ENCODE results near the gene AKT3. TPM values are rescaled to one million over a fixed set of nuclear protein-coding genes. Genes with fewer than 3 reads are reported as not detected.

The AKT3 gene
- total RNA-seq, 1 experiment from 2014 or later = 31.3 TPM

- in situ Hi-C loops (cut with HindIII; ENCODE audit: low pct_unique_long_range_greater_than_20kb, low sequenced_read_pairs) = no loop called here
Observed at GRCh38 chr1:243513726-243514491, 336.1 kb downstream of the AKT3 start.

DNA sequence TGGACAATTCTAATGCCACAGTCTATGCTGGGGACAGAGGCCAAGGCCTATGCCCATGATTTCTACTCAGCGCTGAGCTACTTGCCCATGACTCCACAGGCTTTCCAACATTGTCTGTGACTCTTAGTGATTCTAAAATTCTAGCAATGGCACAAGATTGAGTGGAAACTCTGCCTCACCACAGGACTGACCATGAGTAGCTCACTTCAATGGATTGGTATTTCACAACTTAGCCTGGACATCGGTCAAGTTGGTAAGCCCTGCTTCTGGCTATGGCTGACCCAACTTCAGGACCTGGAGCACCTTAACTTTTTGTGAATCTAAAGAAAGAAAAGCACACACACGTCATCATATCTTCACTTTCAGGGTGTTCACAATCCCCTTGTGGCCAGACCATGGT is 339.1 kb downstream of the AKT3 start:
- in situ Hi-C loops (cut with HindIII; ENCODE audit: low pct_unique_long_range_greater_than_20kb, low sequenced_read_pairs) = no loop called here
- DNase-seq (ENCODE audit: low read depth) = no peak

More at GRCh38 chr1:243513726-243514491, 336.1 kb downstream of the AKT3 start:
- no peak for DNase-seq (ENCODE audit: low read depth)

DNA sequence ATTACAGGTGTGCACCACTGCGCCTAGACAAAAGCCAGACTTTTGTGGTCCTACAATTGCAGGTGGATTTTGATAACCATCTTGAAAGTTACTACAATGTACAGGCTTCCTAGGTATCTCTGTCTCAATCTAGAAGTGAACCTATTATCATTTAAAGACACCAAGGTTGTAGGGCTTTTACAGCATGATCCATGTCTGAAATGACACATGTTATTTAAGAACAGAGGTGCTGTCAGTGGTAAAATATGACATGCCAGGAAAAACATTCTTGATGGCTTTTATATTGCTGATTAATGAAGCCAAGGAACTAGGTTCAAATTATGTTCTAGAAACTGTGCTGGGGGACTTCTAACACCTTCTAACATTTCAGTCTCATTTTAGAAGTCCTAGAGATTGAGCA is 341.1 kb downstream of the AKT3 start:
- in situ Hi-C loops (cut with HindIII; ENCODE audit: low pct_unique_long_range_greater_than_20kb, low sequenced_read_pairs) = no loop called here
- no peak for DNase-seq (ENCODE audit: low read depth)

- in situ Hi-C loops (cut with HindIII; ENCODE audit: low pct_unique_long_range_greater_than_20kb, low sequenced_read_pairs) = no loop called here
- DNase-seq (ENCODE audit: low read depth) = no peak
Observed at GRCh38 chr1:243508303-243508713, 341.7 kb downstream of the AKT3 start.

DNA sequence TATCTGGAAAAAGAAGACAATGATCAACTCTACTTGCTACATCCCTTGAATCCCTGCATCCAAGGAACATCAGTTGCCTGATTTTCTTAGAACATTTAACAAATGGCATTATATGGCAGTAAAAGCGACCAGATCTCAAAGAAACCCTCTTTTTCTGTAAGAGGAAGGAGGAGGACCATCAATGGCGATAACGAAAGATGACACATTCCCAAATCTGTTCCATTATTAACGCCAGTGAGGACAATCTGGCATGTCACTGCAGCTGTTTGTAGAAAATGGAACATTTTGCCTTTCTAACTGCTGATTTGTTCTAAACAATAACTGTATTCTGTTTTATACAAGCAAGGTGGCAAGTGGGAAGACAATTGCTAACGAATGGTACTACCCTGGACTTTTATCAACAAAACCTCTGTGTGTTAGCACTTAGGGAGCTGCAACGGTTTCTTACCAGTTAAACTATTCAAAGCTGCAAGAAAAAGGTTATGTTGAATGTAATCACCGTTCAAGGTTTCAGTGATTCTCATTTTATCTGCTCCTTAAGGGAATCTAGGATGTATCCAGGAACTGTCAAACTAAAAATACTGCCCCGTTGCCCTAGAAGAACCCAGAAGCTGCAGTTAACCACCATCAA is 342.3 kb downstream of the AKT3 start:
- in situ Hi-C loops (cut with HindIII; ENCODE audit: low pct_unique_long_range_greater_than_20kb, low sequenced_read_pairs) = no loop called here
- no peak for DNase-seq (ENCODE audit: low read depth)

DNA sequence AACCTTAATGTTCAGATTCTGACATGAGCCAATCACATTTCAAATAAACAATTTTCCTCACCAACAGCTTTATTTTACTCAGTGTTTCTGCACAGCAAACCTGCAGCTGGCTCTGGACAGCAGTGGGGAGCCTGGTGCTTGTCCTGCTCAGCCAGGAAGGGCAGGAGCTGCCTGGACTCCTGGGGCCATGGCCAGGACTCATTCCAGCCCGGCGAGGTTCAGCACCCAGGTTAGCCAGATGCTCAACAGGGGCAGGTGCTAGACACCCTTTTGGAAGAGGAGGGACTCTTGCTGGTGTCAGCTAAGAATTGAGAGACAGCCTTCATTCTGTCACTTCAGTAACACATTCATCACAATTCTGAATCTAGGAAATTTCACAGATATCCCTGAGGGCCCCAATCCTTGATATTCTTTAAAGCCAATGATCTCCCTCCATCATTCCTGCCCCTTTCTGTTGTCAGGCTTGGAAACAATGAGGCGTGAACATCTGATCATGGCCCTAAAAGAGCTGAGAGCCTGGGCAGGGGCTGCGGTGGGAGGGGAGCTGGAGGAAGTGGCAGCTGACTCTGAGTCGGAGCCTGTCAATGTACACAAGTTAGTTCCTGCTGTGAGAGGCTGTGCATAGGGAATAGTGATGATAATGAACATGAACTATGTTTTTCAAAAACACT is 342.9 kb downstream of the AKT3 start:
- in situ Hi-C loops (cut with HindIII; ENCODE audit: low pct_unique_long_range_greater_than_20kb, low sequenced_read_pairs) = no loop called here
- DNase-seq (ENCODE audit: low read depth) = no peak

GRCh38 chr1:243505986-243506689 is 343.9 kb downstream of the AKT3 start:
- DNase-seq (ENCODE audit: low read depth) = no peak
- in situ Hi-C loops (cut with HindIII; ENCODE audit: low pct_unique_long_range_greater_than_20kb, low sequenced_read_pairs) = no loop called here

GRCh38 chr1:243503155-243503554 is 346.9 kb downstream of the AKT3 start:
- in situ Hi-C loops (cut with HindIII; ENCODE audit: low pct_unique_long_range_greater_than_20kb, low sequenced_read_pairs) = no loop called here
- DNase-seq (ENCODE audit: low read depth) = no peak

DNA sequence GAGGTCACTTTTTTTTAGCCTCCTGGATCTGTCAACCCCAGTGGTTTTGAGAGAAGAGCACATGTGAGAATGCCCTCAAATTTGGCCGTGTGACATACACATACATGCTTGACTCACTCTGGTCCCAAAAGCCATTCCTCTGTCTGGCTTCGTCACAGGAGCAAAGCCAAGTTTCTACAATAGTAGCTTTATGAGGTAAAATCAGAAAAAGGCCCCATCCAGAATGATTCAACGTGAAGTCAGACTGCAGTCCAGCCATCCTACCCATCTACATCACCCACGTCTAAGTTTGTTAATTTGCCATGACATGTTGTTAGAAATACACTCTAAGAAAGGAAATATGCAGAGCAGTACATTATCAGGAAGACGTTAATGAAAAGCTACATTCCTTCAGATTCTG is 349.0 kb downstream of the AKT3 start:
- DNase-seq (ENCODE audit: low read depth) = no peak
- in situ Hi-C loops (cut with HindIII; ENCODE audit: low pct_unique_long_range_greater_than_20kb, low sequenced_read_pairs) = no loop called here

- in situ Hi-C loops (cut with HindIII; ENCODE audit: low pct_unique_long_range_greater_than_20kb, low sequenced_read_pairs) = no loop called here
- DNase-seq (ENCODE audit: low read depth) = no peak
Observed at GRCh38 chr1:243500512-243500911, 349.5 kb downstream of the AKT3 start.

DNA sequence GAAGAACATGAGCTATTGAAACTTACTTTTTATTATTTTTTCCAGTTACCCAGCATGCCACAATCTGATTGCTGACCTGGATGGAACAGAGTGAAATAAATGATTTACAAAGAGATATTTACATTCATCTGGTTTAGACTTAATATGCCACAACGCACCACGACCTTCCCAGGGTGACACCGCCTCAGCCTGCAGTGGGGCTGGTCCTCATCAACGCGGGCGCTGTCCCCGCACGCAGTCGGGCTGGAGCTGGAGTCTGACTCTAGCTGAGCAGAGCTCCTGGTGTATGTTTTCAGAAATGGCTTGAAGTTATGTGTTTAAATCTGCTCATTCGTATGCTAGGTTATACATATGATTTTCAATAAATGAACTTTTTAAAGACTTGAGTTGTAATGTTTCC is 350.3 kb downstream of the AKT3 start:
- in situ Hi-C loops (cut with HindIII; ENCODE audit: low pct_unique_long_range_greater_than_20kb, low sequenced_read_pairs) = no loop called here
- no peak for DNase-seq (ENCODE audit: low read depth)

GRCh38 chr1:243499248-243499647 is 350.8 kb downstream of the AKT3 start:
- in situ Hi-C loops (cut with HindIII; ENCODE audit: low pct_unique_long_range_greater_than_20kb, low sequenced_read_pairs) = no loop called here
- DNase-seq (ENCODE audit: low read depth) = no peak

GRCh38 chr1:243497939-243498681 is 351.9 kb downstream of the AKT3 start:
- in situ Hi-C loops (cut with HindIII; ENCODE audit: low pct_unique_long_range_greater_than_20kb, low sequenced_read_pairs) = no loop called here

DNA sequence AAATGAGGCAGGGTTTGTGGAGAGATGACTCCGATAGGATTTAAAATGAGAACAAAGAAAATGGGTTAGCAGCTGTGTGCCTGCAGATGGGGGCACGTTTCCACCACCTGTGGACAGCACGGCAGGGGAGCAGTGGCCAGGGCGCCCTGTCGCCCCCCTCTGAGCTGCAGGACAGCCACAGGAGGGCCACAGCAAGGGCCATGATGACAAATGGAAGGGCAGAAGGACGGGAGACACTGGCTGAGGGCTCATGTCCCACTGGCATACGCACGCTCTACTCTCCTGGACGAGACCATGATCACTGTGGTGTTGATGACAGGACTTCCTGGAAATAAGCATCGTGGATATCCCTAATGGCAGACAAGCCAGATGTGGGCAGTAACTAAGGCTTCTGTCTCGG is 353.2 kb downstream of the AKT3 start:
- DNase-seq (ENCODE audit: low read depth) = no peak
- in situ Hi-C loops (cut with HindIII; ENCODE audit: low pct_unique_long_range_greater_than_20kb, low sequenced_read_pairs) = no loop called here

More at GRCh38 chr1:243497939-243498681, 351.9 kb downstream of the AKT3 start:
- DNase-seq (ENCODE audit: low read depth) = no peak

GRCh38 chr1:243496187-243496646 is 353.8 kb downstream of the AKT3 start:
- in situ Hi-C loops (cut with HindIII; ENCODE audit: low pct_unique_long_range_greater_than_20kb, low sequenced_read_pairs) = no loop called here
- DNase-seq (ENCODE audit: low read depth) = no peak

DNA sequence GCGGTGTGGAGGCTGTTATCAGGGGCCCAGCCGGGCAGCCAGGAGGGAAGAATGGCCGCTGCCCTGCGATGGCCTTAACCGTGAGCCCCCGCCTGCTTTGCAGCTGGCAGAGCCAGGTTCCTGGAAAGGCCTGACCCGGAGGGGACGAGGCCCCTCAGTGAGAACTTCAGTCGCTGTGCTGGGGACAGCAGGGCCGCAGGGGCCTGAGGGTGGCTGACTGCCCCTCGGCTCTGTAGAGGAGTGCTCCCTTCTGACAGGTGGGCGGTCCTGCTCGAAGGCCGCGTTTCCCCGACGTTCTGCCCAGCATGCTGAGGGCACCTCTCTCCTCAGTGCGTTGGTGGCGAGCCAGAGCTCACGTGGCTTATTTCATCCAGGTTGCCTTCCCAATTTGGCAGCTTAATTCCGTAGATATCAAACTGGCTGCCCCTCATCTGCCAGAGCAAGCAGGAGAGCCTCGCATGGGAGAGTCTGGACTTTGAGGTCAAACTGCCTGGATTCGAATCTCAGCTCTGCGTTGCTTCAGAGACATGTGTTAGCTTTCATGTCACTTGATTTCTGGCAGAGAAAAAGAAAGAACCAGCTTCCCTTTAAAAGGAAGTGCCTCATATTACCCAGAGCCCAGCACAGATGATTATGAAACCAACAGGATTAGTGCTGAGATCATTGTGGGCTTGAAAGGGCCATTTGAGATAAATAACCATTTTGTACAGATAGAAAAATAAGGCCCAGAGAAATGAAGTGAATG is 354.4 kb downstream of the AKT3 start:
- in situ Hi-C loops (cut with HindIII; ENCODE audit: low pct_unique_long_range_greater_than_20kb, low sequenced_read_pairs) = no loop called here
- DNase-seq (ENCODE audit: low read depth) = no peak

DNA sequence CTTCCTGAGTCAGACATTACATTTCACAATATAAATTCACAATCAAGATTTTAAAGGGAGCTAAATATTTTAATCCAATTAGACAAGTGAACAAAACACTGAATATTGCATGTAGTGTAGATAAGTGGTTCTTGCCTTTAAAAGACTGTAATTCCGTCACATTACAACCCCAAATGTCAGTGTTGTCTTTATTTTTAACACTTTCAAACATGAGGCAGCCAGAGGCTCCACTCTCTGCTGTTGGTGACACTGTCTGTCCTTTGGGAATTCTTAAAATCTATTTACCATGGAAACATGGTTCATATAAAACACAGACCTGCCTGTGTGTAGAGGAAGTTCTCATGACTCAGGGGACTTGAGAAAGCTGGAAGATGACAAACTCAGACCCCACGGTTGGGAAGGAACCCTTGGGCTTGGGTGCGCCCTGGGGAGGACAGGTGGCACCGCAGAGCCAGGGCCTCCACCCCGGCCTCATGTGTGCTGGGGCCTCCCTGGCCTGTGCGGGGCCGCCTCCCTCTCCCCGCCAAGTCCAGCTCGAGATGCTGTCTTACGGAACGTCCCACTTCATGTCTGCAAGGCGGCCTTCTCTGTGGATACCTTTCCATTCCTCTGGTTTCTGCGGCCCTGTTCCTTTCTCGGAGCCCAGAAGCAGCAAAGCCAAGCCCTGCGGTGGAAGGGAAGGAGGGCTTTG is 355.2 kb downstream of the AKT3 start:
- DNase-seq (ENCODE audit: low read depth) = no peak
- in situ Hi-C loops (cut with HindIII; ENCODE audit: low pct_unique_long_range_greater_than_20kb, low sequenced_read_pairs) = no loop called here

Measured in Caki2 (cell line).